ENCODE results near the gene CPM. TPM values are rescaled to one million over a fixed set of nuclear protein-coding genes. Genes with fewer than 3 reads are reported as not detected.

The CPM gene
- total and polyA plus RNA-seq, 10 donors: 3.5 to 189 (median 52.5) TPM

DNA sequence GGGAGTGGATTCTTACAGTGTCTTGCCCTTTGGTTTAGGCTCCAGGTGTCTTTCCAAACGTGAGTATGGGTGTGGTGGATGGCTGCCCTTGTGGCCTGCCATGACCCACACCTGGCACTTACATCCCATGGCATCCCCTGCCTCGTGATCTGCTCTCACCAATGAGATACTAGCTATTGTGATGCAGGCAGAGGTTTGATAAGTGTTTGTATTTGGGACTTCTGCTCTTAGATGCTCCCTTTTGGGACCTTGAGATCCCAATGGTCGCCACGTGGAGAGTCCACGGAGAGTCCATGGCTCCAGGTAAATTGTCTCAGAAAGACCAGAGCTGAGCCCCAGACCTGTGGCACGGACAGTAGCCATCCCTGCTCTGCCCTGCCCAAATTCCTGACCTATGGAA, 62.5 kb downstream of the CPM start:
- Histone ChIP-seq H3K4me1 (no peaks in the 10 kb centered on the region), H3K36me3 (peaks cover 0 to 77% (median 11%) of the 10 kb centered on the region in 6 donors), H3K27ac (no peak overlapping the region), H3K9me3 (no peaks in the 10 kb centered on the region), H3K4me3 (no peak overlapping the region), H3K27me3 (replicated peaks in 1 of 7) (no peaks in the 10 kb centered on the region)
- intact Hi-C loops (cut with DNase I; ENCODE audit: low total_unique reads): no loop called here
- whole genome bisulfite sequencing, 5 donors: 79 to 91% (median 87%) methylated on average over 6 of the region's 6 CpGs
- no peak for TF ChIP-seq POLR2A (IDR thresholded peaks at IDR 0.05)
- TF ChIP-seq, protein P1, sequence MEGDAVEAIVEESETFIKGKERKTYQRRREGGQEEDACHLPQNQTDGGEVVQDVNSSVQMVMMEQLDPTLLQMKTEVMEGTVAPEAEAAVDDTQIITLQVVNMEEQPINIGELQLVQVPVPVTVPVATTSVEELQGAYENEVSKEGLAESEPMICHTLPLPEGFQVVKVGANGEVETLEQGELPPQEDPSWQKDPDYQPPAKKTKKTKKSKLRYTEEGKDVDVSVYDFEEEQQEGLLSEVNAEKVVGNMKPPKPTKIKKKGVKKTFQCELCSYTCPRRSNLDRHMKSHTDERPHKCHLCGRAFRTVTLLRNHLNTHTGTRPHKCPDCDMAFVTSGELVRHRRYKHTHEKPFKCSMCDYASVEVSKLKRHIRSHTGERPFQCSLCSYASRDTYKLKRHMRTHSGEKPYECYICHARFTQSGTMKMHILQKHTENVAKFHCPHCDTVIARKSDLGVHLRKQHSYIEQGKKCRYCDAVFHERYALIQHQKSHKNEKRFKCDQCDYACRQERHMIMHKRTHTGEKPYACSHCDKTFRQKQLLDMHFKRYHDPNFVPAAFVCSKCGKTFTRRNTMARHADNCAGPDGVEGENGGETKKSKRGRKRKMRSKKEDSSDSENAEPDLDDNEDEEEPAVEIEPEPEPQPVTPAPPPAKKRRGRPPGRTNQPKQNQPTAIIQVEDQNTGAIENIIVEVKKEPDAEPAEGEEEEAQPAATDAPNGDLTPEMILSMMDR (IDR thresholded peaks at IDR 0.05 in 8 of 11, conservative IDR thresholded peaks at IDR 0.05 in 3 of 11): no peak
- TF ChIP-seq POLR2AphosphoS5 (IDR thresholded peaks at IDR 0.05): no peak
- no peak for DNase-seq

DNA sequence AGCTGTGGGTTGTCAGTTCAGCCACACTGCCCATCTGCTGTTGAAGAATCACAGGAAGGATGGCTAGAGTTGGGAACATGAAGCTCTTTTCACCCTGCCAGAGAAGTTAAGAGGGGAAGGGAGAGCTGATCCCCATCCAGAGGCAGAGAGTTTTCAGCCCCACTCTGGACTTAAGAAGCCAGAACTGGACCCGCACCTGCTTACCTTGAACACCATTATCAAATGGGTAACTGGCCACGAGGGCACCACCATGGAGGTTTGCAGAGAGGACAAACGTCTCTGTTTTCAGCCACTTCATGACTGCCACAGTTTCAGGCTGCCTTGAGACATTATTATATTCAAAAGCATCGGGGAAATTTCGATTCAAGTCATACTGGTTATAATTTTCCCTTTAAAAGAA, 63.0 kb downstream of the CPM start:
- no peaks in the 10 kb centered on the region for H3K9me3 ChIP-seq
- 88 to 94% (median 91%) methylated on average over 5 of the region's 5 CpGs for WGBS, 5 donors
- no peak for DNase-seq
- intact Hi-C loops (cut with DNase I; ENCODE audit: low total_unique reads): no loop called here
- peaks cover 0 to 81% (median 11%) of the 10 kb centered on the region in 6 donors for H3K36me3 ChIP-seq
- H3K4me3 ChIP-seq: no peak overlapping the region
- no peak overlapping the region for H3K27ac ChIP-seq
- H3K27me3 ChIP-seq (replicated peaks in 1 of 7): no peaks in the 10 kb centered on the region
- TF ChIP-seq POLR2AphosphoS5 (IDR thresholded peaks at IDR 0.05) (no peak), POLR2A (IDR thresholded peaks at IDR 0.05) (no peak)
- TF ChIP-seq, protein P1 (IDR thresholded peaks at IDR 0.05 in 8 of 11, conservative IDR thresholded peaks at IDR 0.05 in 3 of 11): no peak
- no peaks in the 10 kb centered on the region for H3K4me1 ChIP-seq

DNA sequence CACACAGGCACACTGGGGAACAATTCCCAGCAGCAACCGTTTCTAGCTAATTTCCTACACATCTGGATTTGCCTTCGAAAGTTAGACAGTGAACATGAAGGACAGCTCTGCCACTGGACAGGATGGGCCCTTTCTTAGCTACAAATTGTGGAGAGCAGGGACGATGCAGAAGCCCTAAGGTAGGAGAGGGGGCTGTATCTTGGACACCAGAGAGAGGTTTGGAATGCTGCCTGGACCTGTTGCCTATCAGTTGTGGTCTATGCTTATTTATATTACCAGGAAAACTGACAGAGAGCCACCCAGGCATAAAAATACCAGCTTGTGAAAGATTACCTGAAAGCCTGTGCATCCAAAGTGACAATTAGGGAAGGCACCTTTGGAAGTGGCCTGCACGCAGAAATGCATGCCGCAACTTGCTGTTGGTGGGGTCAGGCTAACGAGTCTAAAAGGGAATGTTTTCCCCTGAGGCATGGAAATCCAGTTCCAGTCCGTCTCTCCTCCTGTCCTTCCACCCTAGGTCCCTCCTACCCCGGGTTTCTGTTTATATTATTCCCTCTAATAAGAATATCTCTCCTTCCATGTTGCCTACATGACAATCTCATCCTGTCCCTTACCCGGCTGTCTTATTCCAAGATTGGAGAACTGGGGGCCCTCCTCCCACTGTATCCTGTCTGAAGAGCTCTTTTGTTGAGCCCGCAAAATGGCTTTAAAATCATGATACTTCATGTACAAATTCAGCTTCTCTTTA, 64.8 kb downstream of the CPM start:
- intact Hi-C loops (cut with DNase I; ENCODE audit: low total_unique reads): loop anchor here (10.0 kb wide), 2 partner anchors 207 to 287 kb away; no protein-coding TSS in a partner anchor
- no peak for DNase-seq
- Histone ChIP-seq H3K4me1 (peaks cover 0 to 9% (median 1%) of the 10 kb centered on the region in 6 donors), H3K36me3 (peaks cover 0 to 76% (median 11%) of the 10 kb centered on the region in 6 donors), H3K27ac (no peak overlapping the region), H3K27me3 (replicated peaks in 1 of 7) (no peaks in the 10 kb centered on the region), H3K9me3 (no peaks in the 10 kb centered on the region), H3K4me3 (no peak overlapping the region)
- whole genome bisulfite sequencing, 5 donors: 84 to 92% (median 88%) methylated on average over 10 of the region's 10 CpGs
- TF ChIP-seq POLR2A (IDR thresholded peaks at IDR 0.05) (no peak), POLR2AphosphoS5 (IDR thresholded peaks at IDR 0.05) (no peak)
- TF ChIP-seq, protein P1 (IDR thresholded peaks at IDR 0.05 in 8 of 11, conservative IDR thresholded peaks at IDR 0.05 in 3 of 11): no peak

DNA sequence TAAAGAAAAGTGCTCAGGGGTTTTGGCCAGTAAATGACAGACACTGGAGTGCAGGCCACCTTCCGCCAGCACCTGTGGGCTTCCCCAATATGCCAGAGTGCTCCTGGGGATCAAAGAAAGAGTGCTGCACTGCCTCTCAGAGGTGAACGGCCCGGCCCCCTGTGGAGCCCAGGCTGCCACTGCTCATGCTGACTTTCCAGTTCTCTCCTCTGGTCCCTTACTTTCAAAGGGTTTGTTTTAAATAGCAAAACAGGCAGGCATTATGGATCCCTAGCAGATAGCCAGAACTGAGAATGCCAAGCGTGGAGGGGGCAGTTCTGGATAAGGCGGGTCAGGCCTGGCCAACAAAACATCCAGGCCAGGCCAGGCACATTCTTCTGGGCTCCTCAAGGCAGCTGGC, 65.4 kb downstream of the CPM start:
- Histone ChIP-seq H3K9me3 (no peaks in the 10 kb centered on the region), H3K4me3 (no peak overlapping the region), H3K27ac (no peak overlapping the region), H3K27me3 (replicated peaks in 1 of 7) (no peaks in the 10 kb centered on the region), H3K4me1 (peaks cover 0 to 9% (median 1%) of the 10 kb centered on the region in 6 donors), H3K36me3 (peaks cover 0 to 76% (median 11%) of the 10 kb centered on the region in 6 donors)
- TF ChIP-seq POLR2A (IDR thresholded peaks at IDR 0.05) (no peak), POLR2AphosphoS5 (IDR thresholded peaks at IDR 0.05) (no peak)
- TF ChIP-seq, protein P1 (IDR thresholded peaks at IDR 0.05 in 8 of 11, conservative IDR thresholded peaks at IDR 0.05 in 3 of 11): no peak
- WGBS, 5 donors: 82 to 96% (median 86%) methylated on average over 5 of the region's 5 CpGs
- intact Hi-C loops (cut with DNase I; ENCODE audit: low total_unique reads): loop anchor here (10.0 kb wide), 2 partner anchors 207 to 287 kb away; no protein-coding TSS in a partner anchor
- DNase-seq: no peak
